Measurements from ENCODE around the gene GPR15LG. TPM values are rescaled to one million over a fixed set of nuclear protein-coding genes. Genes with fewer than 3 reads are reported as not detected.

Gene GPR15LG
- total RNA-seq, 4 donors from 2014 or later: 23.1 to 83.2 (median 52.2) TPM

DNA sequence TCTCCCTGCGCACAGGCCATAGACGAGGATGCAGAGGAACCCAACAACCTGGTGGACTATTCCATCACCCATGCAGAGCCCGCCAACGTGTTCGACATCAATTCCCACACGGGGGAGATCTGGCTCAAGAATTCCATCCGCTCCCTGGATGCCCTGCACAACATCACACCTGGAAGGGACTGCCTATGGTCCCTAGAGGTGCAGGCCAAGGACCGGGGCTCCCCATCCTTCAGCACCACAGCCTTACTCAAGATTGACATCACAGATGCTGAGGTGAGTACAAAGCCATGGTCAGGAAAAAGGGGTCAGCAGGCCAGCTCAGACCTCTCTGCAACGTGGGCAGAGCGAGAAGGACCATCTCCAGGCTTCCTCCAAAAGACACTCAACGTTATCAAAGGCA is 39.5 kb downstream of the GPR15LG start:
- no peak overlapping the region for H3K27ac ChIP-seq
- no peak for DNase-seq
- H3K27me3 ChIP-seq: no peaks in the 10 kb centered on the region
- no peak overlapping the region for H3K4me3 ChIP-seq
- no peaks in the 10 kb centered on the region for H3K9me3 ChIP-seq
- TF ChIP-seq POLR2A (IDR thresholded peaks at IDR 0.05): no peak
- TF ChIP-seq, protein P1, sequence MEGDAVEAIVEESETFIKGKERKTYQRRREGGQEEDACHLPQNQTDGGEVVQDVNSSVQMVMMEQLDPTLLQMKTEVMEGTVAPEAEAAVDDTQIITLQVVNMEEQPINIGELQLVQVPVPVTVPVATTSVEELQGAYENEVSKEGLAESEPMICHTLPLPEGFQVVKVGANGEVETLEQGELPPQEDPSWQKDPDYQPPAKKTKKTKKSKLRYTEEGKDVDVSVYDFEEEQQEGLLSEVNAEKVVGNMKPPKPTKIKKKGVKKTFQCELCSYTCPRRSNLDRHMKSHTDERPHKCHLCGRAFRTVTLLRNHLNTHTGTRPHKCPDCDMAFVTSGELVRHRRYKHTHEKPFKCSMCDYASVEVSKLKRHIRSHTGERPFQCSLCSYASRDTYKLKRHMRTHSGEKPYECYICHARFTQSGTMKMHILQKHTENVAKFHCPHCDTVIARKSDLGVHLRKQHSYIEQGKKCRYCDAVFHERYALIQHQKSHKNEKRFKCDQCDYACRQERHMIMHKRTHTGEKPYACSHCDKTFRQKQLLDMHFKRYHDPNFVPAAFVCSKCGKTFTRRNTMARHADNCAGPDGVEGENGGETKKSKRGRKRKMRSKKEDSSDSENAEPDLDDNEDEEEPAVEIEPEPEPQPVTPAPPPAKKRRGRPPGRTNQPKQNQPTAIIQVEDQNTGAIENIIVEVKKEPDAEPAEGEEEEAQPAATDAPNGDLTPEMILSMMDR (IDR thresholded peaks at IDR 0.05): no peak
- peaks cover 0 to 6% (median 0%) of the 10 kb centered on the region in 3 donors for H3K36me3 ChIP-seq
- no peaks in the 10 kb centered on the region for H3K4me1 ChIP-seq

DNA sequence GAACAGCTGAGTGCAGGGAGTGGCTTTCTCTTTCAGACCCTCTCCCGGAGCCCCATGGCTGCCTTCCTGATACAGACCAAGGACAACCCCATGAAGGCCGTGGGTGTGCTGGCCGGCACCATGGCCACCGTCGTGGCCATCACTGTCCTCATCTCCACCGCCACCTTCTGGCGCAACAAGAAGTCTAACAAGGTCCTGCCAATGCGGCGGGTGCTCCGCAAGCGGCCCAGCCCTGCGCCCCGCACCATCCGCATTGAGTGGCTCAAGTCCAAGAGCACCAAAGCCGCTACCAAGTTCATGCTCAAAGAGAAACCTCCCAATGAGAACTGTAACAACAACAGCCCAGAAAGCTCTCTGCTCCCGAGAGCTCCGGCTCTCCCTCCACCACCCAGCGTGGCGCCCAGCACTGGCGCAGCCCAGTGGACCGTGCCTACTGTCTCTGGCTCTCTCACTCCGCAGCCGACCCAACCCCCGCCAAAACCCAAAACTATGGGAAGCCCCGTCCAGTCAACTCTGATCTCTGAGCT is 40.5 kb downstream of the GPR15LG start:
- DNase-seq: no peak
- TF ChIP-seq POLR2A (IDR thresholded peaks at IDR 0.05): no peak
- TF ChIP-seq, protein P1 (IDR thresholded peaks at IDR 0.05): no peak

DNA sequence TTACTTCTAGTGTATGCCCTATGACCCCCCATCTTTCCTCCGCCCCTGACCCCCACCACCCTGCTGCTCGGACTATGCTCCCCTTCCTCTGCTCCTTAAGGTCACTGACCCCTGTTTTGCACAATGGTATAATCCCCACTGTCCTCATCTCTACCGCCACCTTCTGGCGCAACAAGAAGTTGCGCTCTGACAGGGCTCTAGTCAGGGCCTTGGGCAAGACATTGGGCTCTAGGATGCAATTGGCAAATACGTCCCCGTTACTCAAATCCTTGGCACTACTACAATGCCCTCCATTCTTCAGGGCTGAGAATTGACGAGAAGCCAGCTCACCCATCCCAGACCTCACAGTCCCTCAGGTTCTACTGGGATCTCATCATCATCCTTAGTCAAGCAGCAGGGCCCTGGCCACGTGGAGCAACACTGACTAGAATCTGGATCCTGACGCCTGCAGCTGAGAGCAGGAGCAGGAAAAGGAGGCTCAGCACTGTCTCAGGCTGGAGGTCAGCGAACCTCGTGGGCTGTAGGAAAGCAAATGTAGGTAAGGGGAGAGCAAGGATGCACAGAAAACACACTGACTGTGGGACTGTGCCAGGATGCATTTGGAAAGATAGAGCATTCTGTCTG is 41.1 kb downstream of the GPR15LG start:
- H3K9me3 ChIP-seq: no peaks in the 10 kb centered on the region
- TF ChIP-seq POLR2A (IDR thresholded peaks at IDR 0.05): no peak
- TF ChIP-seq, protein P1 (IDR thresholded peaks at IDR 0.05): peak in 4 of 6 experiments; percentile 16 to 56 (median 40)
- no peaks in the 10 kb centered on the region for H3K4me1 ChIP-seq
- H3K36me3 ChIP-seq: peaks cover 0 to 6% (median 0%) of the 10 kb centered on the region in 3 donors
- H3K27ac ChIP-seq: no peak overlapping the region
- H3K4me3 ChIP-seq: no peak overlapping the region
- DNase-seq: no peak
- H3K27me3 ChIP-seq: no peaks in the 10 kb centered on the region

More for the DNA sequence above, 40.5 kb downstream of the GPR15LG start:
- no peaks in the 10 kb centered on the region for H3K4me1 ChIP-seq
- no peaks in the 10 kb centered on the region for H3K9me3 ChIP-seq
- H3K27me3 ChIP-seq: no peaks in the 10 kb centered on the region
- H3K27ac ChIP-seq: no peak overlapping the region
- no peak overlapping the region for H3K4me3 ChIP-seq
- peaks cover 0 to 6% (median 0%) of the 10 kb centered on the region in 3 donors for H3K36me3 ChIP-seq

DNA sequence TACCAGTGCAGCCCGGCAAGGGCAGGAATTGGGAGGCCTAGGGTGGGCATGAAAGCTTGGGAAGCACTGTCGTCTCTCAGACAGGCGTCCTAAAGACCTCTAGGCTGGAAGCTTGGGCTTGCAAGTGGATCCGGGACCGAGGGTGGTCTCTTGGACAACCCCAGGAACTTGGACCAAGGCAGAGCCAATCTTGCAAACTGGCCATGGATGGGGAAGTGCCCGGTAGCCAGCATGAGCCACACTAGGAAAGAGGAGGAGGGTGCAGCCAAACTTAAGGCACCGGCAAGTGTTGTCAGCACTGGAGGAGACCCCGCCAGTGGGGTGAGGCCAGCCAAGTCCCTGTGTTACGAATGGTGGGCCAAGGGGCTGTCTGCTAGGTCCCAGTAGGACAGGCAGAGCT is 43.2 kb downstream of the GPR15LG start:
- Histone ChIP-seq H3K4me1 (no peaks in the 10 kb centered on the region), H3K36me3 (no peaks in the 10 kb centered on the region), H3K27me3 (no peaks in the 10 kb centered on the region), H3K9me3 (no peaks in the 10 kb centered on the region), H3K27ac (no peak overlapping the region), H3K4me3 (no peak overlapping the region)
- no peak for DNase-seq
- no peak for TF ChIP-seq POLR2A (IDR thresholded peaks at IDR 0.05)
- TF ChIP-seq, protein P1 (IDR thresholded peaks at IDR 0.05): no peak

DNA sequence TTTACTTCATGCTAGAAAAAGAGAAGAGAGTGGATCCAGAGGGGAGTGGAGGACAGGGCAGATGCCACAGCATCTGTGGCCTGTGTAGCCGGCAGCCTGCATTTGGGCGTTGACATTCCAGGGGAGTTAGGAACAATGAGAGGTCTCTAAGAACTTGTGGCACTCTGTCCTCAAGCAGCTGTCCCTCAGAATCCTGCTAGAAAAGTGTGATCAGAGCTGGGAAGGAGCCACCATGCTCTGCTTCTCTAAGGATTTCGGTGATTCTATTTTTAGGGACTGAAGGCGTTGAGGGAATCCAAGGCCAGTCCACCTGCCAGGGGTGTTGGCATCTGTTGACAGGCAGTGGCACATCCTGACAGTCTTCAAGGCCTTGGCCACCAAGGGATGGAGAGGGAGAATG is 44.1 kb downstream of the GPR15LG start:
- Histone ChIP-seq H3K9me3 (no peaks in the 10 kb centered on the region), H3K27me3 (no peaks in the 10 kb centered on the region), H3K36me3 (no peaks in the 10 kb centered on the region), H3K4me1 (no peaks in the 10 kb centered on the region), H3K27ac (no peak overlapping the region), H3K4me3 (no peak overlapping the region)
- TF ChIP-seq, protein P1 (IDR thresholded peaks at IDR 0.05): no peak
- no peak for TF ChIP-seq POLR2A (IDR thresholded peaks at IDR 0.05)
- no peak for DNase-seq

Measured in Peyer's patch (tissue), 4 donors.